Glomerular endothelial cell (primary cell): ENCODE results near the gene PRR9. TPM values are rescaled to one million over a fixed set of nuclear protein-coding genes. Genes with fewer than 3 reads are reported as not detected.
"Not testable (repeated sequence)": the region's sequence is repeated elsewhere in the genome, so short reads cannot be mapped to it uniquely, and the experiment has no call there.

Experiments used
- DNase-seq: peaks from one replicate; pipeline ENCODE4 v3.0.0-alpha.2; 2011; ENCODE audit warnings: low read depth, low spot score; ENCODE audit errors: extremely low read depth
- total RNA-seq: library from RNA; depleted of rRNA; stranded (reverse); fragments of >200 nt; gene quantifications from 2 replicates; pipeline ENCODE4 v1.2.3, GENCODE V29; 2015

Gene PRR9, protein sequence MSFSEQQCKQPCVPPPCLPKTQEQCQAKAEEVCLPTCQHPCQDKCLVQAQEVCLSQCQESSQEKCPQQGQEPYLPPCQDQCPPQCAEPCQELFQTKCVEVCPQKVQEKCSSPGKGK
- total RNA-seq, result not detected in 2 replicates

DNA sequence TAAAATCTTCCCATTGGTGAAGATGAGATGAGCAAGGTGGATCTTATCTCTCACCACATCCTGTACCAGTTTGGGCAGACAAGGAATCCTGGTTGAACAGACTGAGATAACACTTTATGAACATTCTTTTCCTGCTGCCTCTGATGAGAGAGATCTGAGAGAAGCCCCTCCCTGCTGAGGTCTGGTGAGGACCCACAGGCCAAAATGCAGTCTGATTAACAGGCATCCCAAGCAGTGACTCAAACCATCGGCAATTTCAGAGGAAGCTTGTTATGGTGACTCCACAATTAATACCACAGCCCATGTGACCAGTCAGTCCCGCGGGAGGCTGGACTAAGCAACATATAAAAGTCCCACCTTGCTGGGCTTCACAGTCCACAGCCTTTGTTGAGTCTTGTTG is at the start of gene PRR9:
TSS of gene PRR9 (plus strand) at position 373 of the 400 bp plus-strand sequence. CDS start 561 bp downstream, outside the sequence.
- DNase-seq, result no peak

- DNase-seq, result no peak
These were observed 48.7 kb upstream of the PRR9 start for GRCh38 chr1:153168686-153169085.

- no peak for DNase-seq
These were observed 42.8 kb upstream of the PRR9 start for GRCh38 chr1:153174624-153175023.

DNA sequence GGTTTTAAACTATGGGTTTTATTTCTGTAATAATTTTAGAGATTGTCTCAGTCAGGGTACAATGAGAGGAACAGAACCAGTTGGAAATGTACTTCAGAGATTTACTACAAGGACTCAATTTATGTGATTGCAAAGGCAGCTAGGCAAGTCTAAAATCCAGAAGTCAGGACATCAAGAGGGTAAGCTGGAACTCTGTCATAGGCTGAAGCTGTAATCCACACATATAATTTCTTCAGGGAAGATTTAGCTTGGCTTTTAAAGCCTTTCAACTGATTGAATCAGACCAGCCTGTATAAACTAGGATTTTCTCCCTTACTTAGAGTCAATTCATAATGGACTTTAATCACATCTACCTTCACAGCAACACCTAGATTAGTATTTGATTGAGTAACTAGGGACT is 38.5 kb upstream of the PRR9 start:
- no peak for DNase-seq

- DNase-seq, result no peak
These were observed 36.8 kb upstream of the PRR9 start for GRCh38 chr1:153180556-153180955.

DNA sequence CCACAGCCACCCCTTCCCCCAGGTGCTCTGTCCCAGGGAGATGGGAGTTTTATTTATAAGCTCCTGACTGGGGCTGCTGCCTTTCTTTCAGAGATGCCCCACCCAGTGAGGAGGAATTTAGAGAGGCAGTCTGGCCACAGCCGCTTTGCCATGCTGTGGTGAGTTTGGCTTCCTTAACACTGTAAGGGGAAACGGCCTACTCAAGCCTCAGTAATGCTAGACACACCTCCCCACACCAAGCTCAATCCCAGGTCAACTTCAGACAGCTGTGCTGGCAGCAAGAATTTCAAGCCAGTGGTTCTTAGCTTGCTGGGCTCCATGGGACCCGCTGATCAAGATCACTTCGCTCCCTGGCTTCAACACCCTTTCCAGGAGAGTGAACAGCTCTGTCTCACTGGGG is 29.1 kb upstream of the PRR9 start:
- DNase-seq, result not testable (repeated sequence)

- DNase-seq, result no peak
These were observed 27.0 kb upstream of the PRR9 start for GRCh38 chr1:153190373-153190772.

DNA sequence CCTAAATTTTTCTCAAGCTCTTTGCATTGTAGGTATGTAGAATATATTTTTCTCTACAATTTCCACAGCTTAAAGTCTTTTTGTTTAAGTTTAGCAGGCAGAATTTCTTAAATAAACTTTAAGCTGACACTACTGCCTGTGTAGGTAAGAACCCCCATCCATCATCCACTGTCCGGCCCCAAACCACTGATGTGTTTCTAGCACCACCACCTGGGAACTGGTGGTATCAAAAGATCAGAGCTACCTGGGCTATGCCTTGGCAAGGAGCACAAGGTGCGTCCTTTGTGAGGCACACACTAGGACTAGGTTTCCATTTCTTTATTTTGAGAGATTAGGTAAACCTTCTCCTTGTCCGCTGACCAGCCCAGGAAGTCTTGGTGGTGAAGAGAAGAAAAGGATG is 24.7 kb upstream of the PRR9 start:
- no peak for DNase-seq

- no peak for DNase-seq
These were observed 22.9 kb upstream of the PRR9 start for GRCh38 chr1:153194331-153195050.

DNA sequence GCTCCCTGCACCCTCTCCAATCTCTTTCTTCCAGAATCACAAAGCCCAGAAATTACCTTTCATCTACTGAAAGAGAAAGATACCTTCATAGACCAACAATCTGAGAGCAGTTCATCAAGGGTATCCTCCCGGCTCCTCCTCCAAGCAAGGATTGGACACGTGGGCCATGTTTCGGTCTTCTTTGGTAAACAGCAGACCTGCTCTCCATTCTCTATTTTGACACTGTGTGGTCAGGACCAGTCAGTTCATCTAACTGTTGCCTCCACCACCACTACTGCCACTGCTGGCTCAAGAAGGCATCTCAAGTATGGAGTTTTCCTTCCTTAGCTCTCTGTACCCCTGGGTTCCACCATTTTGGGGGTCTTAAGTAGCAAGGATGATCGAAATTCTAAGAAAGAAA is 22.2 kb upstream of the PRR9 start:
- DNase-seq, result no peak

GRCh38 chr1:153202006-153202405 is 15.4 kb upstream of the PRR9 start:
- DNase-seq, result no peak

GRCh38 chr1:153203130-153203529 is 14.3 kb upstream of the PRR9 start, which contains the start of gene LELP1:
Gene LELP1, plus strand, starts transcription at chr1:153203430. Its CDS starts 1,278 bp downstream, at chr1:153204708.
- no peak for DNase-seq

- DNase-seq, result no peak
These were observed 10.8 kb upstream of the PRR9 start for GRCh38 chr1:153206631-153207030.

DNA sequence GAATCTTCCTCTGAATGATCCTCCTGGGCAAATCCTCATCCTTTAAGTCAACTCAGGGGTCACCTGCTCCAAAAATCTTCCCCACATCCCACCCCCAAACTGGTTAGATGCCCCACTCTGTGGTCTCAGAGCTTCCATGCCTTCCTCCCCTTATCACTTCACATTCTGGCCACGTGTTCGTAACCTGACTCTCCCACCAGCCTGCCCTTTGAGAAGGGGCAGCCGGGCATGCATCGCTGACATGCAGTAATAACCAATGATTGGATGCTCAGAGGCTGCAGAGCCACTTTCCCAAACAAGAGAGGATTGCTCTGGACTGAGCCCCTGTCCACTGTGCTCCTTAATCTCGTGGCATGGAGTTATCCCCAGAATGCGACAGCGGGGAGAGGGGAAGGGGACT is 7.2 kb upstream of the PRR9 start:
- DNase-seq, result no peak

DNA sequence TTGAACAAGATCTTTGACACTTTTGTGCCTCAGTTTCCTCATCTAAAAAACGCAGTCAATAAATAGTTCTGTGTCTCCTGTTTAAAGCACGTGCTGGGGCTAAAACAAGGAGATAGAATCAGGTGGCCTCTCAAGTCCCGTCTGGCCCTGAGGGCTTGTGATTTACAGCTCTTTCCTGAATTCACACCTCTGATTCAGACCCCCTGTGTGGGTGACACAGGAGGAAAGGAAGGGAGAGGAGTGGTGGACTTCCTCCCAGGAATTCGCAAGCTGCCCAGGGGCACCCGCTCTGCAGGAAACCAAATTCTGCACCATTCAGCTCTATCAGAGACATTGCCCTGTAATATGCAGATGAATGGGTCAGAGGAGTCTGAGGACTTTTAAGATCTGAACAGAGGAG is 5.2 kb upstream of the PRR9 start:
- no peak for DNase-seq

GRCh38 chr1:153213519-153213918 is 3.9 kb upstream of the PRR9 start:
- no peak for DNase-seq

- no peak for DNase-seq
These were observed 496 bp downstream of the PRR9 start for GRCh38 chr1:153217744-153218416.

- DNase-seq, result no peak
These were observed 3.4 kb downstream of the PRR9 start for GRCh38 chr1:153220606-153221303.

DNA sequence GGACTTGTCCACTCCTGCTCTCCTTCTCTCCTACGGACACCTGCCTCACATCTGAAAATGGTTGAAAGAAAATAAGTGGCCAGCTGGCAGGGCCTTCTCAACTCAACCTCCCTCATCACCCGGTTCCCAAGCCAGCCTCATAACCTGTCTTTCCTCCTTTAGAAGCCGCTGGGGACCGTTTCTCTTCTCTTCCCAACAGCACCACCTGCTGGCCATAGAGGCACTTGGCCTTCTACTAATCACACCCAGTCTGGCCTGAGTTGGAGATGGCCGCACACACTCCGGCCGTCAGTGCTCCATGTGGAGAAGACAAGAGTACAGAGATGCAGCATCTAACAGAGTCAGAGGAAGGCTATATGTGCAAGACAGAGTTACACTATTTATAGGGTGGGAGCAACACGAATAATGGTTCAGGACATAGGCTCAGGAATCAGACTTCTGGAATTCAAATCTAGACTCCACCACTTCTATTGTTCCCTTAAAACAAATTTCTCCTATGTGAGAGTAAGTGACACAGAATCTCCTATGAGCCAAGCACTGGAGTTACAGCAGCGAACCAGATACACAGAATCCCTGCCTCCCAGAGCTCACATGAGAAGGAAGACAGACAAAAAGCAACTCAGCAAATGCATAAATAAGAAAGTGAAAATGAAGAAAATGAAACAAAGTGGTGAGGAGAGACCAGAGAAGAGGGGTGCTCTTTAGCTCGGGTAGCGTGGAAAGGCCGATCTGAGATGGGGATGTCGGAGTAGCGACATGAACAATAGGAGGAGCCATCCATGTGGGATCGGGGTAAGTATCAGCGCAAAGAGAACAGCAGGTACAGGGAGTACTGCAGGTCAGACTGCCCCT is 5.9 kb downstream of the PRR9 start:
- DNase-seq, result peak; percentile 2

- no peak for DNase-seq
These were observed 10.4 kb downstream of the PRR9 start for GRCh38 chr1:153227810-153228209.

- DNase-seq, result no peak
These were observed 11.1 kb downstream of the PRR9 start for GRCh38 chr1:153228491-153228890.
